GM12878 (cell line): ENCODE results near the gene VPS18. TPM values are rescaled to one million over a fixed set of nuclear protein-coding genes. Genes with fewer than 3 reads are reported as not detected.

ENCODE experiments used
- ATF7 ChIP-seq: fragments of 450-650 bp; IDR thresholded peaks from 2 replicates; pipeline ENCODE4 v1.6.1; 2016; ENCODE audit warnings: low read depth, mild to moderate bottlenecking
- BCLAF1 ChIP-seq: fragments of 450-650 bp; IDR thresholded peaks from 2 replicates; pipeline ENCODE4 v1.6.1; 2017; ENCODE audit warnings: antibody characterized with exemption, mild to moderate bottlenecking, moderate library complexity
- ESRRA ChIP-seq: IDR thresholded peaks from 2 replicates; pipeline ENCODE4 v1.6.1; 2012; ENCODE audit warnings: mild to moderate bottlenecking, low read length, improper control_type of control experiment
- IRF3 ChIP-seq: fragments of 450-650 bp; IDR thresholded peaks from 2 replicates; pipeline ENCODE4 v1.6.1; 2014; ENCODE audit warnings: mild to moderate bottlenecking
- JUNB ChIP-seq: IDR thresholded peaks from 2 replicates; pipeline ENCODE4 v1.6.1; 2016; ENCODE audit warnings: antibody characterized with exemption, mild to moderate bottlenecking
- KLF5 ChIP-seq: fragments of 450-650 bp; IDR thresholded peaks from 2 replicates; pipeline ENCODE4 v1.6.1; 2014; ENCODE audit warnings: mild to moderate bottlenecking; ENCODE audit not compliant: partially characterized antibody
- LARP7 ChIP-seq: fragments of 450-650 bp; IDR thresholded peaks from 2 replicates; pipeline ENCODE4 v1.6.1; 2017; ENCODE audit warnings: mild to moderate bottlenecking
- MEF2B ChIP-seq: fragments of 450-650 bp; IDR thresholded peaks from 2 replicates; pipeline ENCODE4 v1.6.1; 2018; ENCODE audit warnings: mild to moderate bottlenecking, moderate library complexity; ENCODE audit not compliant: partially characterized antibody, poor library complexity, severe bottlenecking
- NKRF ChIP-seq: fragments of 450-650 bp; conservative IDR thresholded peaks from 2 replicates; pipeline ENCODE4 v1.6.1; 2017; ENCODE audit warnings: mild to moderate bottlenecking, moderate library complexity
- REST ChIP-seq: IDR thresholded peaks from 2 replicates; pipeline ENCODE4 v1.6.1; 2012; ENCODE audit warnings: mild to moderate bottlenecking, low read depth, low read length
- SMARCA5 ChIP-seq: fragments of 450-650 bp; IDR thresholded peaks from 2 replicates; pipeline ENCODE4 v1.6.1; 2017; ENCODE audit warnings: mild to moderate bottlenecking
- SREBF1 ChIP-seq: IDR thresholded peaks from 2 replicates; pipeline ENCODE4 v1.6.1; 2012; ENCODE audit warnings: mild to moderate bottlenecking, low read length
- SUPT20H ChIP-seq: IDR thresholded peaks from 2 replicates; pipeline ENCODE4 v1.6.1; 2011; ENCODE audit warnings: low read depth, mild to moderate bottlenecking, low read length, moderate library complexity, borderline replicate concordance; ENCODE audit not compliant: control insufficient read depth
- SUZ12 ChIP-seq: fragments of 200-600 bp; sonication (generic); IDR thresholded peaks from one replicate; pipeline ENCODE4 v1.6.1; 2018; ENCODE audit warnings: antibody characterized with exemption, mild to moderate bottlenecking; ENCODE audit not compliant: unreplicated experiment
- TCF12 ChIP-seq: IDR thresholded peaks from 2 replicates; pipeline ENCODE4 v1.6.1; 2011; ENCODE audit warnings: low read depth, mild to moderate bottlenecking, low read length
- ZBTB33 ChIP-seq: fragments of 450-650 bp; IDR thresholded peaks from 2 replicates; pipeline ENCODE4 v1.6.1; 2017; ENCODE audit warnings: mild to moderate bottlenecking
- ZNF207 ChIP-seq: fragments of 450-650 bp; IDR thresholded peaks from 2 replicates; pipeline ENCODE4 v1.6.1; 2014; ENCODE audit warnings: antibody characterized with exemption, mild to moderate bottlenecking, borderline replicate concordance
- ZSCAN29 ChIP-seq: fragments of 450-650 bp; IDR thresholded peaks from 2 replicates; pipeline ENCODE4 v1.6.1; 2017; ENCODE audit warnings: mild to moderate bottlenecking, moderate library complexity
- polyA plus RNA-seq, 11 experiments: library from polyadenylated mRNA; depleted of rRNA in 4 of 11; unstranded in 6 of 11; stranded (reverse) in 5 of 11; fragments of >200 nt; fragmentation: Nextera tagmentation in 4 of 11; fragmentation: Illumina TruSeq in 1 of 11; extraction: Ambion mirVana in 4 of 11; extraction: Trizol in 1 of 11; gene quantifications; 1 replicate in 1 of 11; 2 replicates in 10 of 11; pipeline versions ENCODE4 v1.2.1 to v1.2.3, GENCODE V29; 2011 to 2016; ENCODE audit warnings: inconsistent platforms in 2 of 11, missing spikeins in 2 of 11, low read depth in 1 of 11
- total RNA-seq, 4 experiments: library from RNA; depleted of rRNA in 3 of 4; stranded (reverse); fragments of >200 nt in 3 of 4; fragmentation: Illumina TruSeq in 1 of 4; extraction: Trizol in 1 of 4; gene quantifications; 2 replicates each; pipeline versions ENCODE4 v1.2.1 to v1.2.3, GENCODE V29; 2013 to 2021

VPS18 gene
- total and polyA plus RNA-seq, 10 of the 15 experiments (the other 5 are each of a cell fraction or from before 2014, with no cell fraction given): 0.71 to 20.4 (median 10.6) TPM

- no peak for TF ChIP-seq BCLAF1
- no peak for TF ChIP-seq MEF2B
- TF ChIP-seq ESRRA: no peak
- no peak for TF ChIP-seq ATF7
- TF ChIP-seq TCF12: 0 out of 2 replicates have a peak, but pooled peaks have one; percentile 57
- no peak for TF ChIP-seq IRF3
- TF ChIP-seq SREBF1: 0 out of 2 replicates have a peak, but pooled peaks have one; percentile 16
- TF ChIP-seq SMARCA5: no peak
- peak; percentile 95 for TF ChIP-seq NKRF
- no peak for TF ChIP-seq JUNB
- no peak for TF ChIP-seq SUZ12
- no peak for TF ChIP-seq ZSCAN29
- TF ChIP-seq SUPT20H: no peak
- TF ChIP-seq REST: no peak
- TF ChIP-seq KLF5: no peak
- TF ChIP-seq ZBTB33: no peak
- TF ChIP-seq ZNF207: no peak
- no peak; the same call in none of the 2 replicates for TF ChIP-seq LARP7
Observed at GRCh38 chr15:40893733-40894680, at the start of gene VPS18 (continued).
